SH-SY5Y (cell line): ENCODE measurements around the gene PAAF1.

Experiments used
- GATA2 ChIP-seq: IDR thresholded peaks from 2 replicates; pipeline ENCODE4 v1.6.1; 2011; ENCODE audit warnings: mild to moderate bottlenecking, low read depth, low read length
- GATA3 ChIP-seq: IDR thresholded peaks from 2 replicates; pipeline ENCODE4 v1.6.1; 2011; ENCODE audit warnings: low read depth, mild to moderate bottlenecking, low read length, moderate library complexity

GRCh38 chr11:73949912-73950311 lies 73.1 kb downstream of the PAAF1 start:
- no peak for TF ChIP-seq GATA2
- no peak for TF ChIP-seq GATA3
